ENCODE data around the gene MAEA.

Gene MAEA

DNA sequence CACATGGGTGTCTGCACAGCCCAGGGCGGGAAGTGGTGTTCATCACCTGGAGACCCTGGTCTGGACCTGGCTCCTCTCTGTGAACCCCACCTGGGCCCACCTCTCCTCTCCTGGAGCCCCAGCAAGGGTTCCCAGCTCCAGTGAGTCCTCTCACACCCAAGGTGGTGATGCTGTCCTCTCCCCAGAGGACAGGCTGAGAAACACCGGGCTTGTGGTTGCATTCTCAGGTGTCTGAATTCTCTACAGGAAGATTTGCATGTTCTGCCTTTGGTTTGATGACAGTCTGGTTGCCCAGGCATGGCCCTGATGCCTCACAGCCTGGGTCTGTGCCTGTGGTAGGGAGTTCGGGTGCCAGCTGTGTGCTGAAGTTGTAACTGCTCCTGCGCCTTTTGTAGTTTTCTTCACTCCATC is 3.8 kb downstream of the MAEA start:
- no peak for DNase-seq (ENCODE audit: low read depth)
- H3K4me3 ChIP-seq (ENCODE audit: low read length): no peak overlapping the region
- TF ChIP-seq, protein P1, sequence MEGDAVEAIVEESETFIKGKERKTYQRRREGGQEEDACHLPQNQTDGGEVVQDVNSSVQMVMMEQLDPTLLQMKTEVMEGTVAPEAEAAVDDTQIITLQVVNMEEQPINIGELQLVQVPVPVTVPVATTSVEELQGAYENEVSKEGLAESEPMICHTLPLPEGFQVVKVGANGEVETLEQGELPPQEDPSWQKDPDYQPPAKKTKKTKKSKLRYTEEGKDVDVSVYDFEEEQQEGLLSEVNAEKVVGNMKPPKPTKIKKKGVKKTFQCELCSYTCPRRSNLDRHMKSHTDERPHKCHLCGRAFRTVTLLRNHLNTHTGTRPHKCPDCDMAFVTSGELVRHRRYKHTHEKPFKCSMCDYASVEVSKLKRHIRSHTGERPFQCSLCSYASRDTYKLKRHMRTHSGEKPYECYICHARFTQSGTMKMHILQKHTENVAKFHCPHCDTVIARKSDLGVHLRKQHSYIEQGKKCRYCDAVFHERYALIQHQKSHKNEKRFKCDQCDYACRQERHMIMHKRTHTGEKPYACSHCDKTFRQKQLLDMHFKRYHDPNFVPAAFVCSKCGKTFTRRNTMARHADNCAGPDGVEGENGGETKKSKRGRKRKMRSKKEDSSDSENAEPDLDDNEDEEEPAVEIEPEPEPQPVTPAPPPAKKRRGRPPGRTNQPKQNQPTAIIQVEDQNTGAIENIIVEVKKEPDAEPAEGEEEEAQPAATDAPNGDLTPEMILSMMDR (conservative IDR thresholded peaks at IDR 0.05; ENCODE audit: low read depth, low read length): no peak

DNA sequence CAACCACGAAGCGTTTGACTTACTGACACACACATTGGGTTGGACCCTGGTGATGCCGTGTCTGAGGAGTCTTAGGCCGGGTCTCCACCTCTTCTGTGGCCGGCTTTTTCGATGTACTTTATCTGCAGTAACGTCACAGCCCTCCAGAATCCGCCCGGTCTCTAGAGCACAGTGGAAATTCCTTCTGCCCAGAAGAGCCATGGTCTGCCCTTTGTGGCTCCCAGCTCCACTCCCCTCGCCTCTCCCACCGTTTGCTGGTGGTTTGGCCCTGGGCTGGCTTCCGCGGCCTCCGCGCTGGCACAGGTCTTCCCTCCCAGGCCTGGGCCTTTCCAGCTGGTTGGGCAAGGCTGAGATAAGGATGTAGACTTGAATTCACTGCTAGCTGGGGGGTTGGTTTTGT is 4.3 kb downstream of the MAEA start:
- no peak for DNase-seq (ENCODE audit: low read depth)
- H3K4me3 ChIP-seq (ENCODE audit: low read length): no peak overlapping the region
- TF ChIP-seq, protein P1 (conservative IDR thresholded peaks at IDR 0.05; ENCODE audit: low read depth, low read length): no peak

DNA sequence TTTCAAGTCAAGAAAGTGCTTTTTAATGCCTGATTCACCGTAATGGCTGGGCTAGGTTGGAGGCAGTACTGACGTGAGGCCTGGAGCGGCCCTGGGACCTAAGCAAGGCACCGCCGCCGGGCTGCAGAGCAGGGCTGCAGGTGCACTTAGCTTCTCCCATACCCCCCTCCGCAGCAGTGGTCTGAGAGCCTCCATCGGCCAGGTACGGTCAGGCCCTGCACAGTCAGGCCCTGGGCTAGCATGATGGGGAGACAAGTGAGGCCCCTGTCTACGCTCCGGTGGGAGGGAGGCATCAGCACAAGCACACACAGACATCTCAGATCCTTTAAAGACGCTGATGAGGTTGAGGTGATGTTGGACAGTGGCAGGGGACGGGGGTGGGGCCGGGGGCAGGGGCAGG is 4.7 kb downstream of the MAEA start:
- DNase-seq (ENCODE audit: low read depth): no peak
- TF ChIP-seq, protein P1 (conservative IDR thresholded peaks at IDR 0.05; ENCODE audit: low read depth, low read length): no peak
- H3K4me3 ChIP-seq (ENCODE audit: low read length): no peak overlapping the region

DNA sequence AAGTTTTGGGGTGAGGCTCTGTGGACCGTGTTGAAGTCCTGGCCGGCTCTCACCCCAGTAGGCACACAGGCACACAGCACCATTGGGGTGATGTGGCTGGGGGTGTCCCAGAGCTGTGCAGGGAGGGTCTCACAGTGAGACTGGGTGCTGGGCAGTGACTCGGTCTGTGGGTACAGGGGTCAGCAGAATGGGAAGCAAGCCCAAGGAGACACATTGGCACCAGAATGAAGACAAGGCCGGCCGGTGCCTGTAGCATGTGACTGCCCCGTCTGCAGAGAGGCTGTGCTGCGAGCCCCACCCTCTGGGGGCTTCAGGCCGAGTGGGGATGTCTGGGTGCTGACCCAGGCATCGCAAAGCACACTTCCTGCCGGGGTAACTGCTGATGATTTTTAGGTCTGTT is 5.2 kb downstream of the MAEA start:
- H3K4me3 ChIP-seq (ENCODE audit: low read length): no peak overlapping the region
- no peak for DNase-seq (ENCODE audit: low read depth)
- TF ChIP-seq, protein P1 (conservative IDR thresholded peaks at IDR 0.05; ENCODE audit: low read depth, low read length): no peak

DNA sequence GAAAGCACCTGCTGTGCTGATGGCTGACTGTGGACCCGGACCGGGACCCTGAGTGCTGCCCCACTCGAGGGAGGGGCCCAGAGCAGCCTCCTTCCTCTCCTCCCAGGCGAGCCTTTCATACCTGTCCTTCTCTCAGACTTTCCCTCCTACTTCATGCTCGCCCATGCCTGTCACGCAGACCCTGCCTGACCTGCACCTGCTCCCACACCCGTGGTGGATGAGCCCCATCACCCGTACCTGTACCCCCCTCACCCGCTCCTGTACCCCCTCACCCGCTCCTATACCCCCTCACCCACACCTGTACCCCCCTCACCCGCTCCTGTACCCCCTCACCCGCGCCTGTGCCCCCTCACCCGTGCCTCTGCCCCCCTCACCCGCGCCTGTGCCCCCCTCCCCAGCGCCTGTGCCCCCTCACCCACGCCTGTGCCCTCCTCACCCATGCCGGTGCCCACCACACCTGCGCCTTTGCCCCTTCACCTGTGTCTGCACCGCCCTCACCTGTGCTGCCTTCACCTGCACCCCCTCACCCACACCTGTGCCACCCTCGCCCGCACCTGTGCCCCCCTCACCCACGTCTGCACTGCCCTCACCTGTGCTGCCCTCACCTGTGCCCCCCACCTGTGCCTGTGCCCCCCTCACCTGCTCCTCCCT is 5.8 kb downstream of the MAEA start:
- DNase-seq (ENCODE audit: low read depth): no peak
- H3K4me3 ChIP-seq (ENCODE audit: low read length): no peak overlapping the region
- TF ChIP-seq, protein P1 (conservative IDR thresholded peaks at IDR 0.05; ENCODE audit: low read depth, low read length): no peak

DNA sequence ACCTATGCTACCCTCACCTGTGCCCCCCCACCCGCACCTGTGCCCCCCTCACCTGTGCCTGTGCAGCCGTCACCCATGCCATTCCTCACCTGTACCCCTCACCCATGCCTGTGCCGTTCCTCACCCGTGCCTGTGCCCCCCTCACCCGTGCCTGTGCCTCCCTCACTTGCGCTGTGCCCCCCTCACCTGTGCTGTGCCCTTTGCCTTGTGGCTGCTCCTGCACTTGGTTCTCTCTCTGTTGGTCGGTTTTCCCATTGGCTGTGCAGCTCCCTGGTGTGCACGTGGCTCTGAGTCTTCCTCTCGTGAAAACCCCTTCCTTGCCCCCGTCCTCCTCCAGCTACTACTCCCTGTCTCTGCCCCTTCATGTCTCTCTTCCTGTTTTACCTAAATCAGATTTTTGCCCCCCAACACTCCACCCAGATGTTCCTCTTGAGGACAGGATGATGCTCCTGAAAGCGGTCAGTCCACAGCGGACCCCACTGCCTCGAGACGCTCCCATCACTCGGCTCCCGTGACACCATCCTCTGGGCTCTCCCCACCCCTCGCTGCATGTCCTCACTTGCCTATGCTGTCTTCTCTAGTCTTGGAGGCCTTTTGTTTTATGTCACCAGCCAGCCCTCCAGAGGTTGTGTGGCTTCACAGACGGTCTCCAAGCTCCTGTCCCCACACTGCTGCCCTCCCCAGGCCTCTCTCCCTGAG is 6.8 kb downstream of the MAEA start:
- no peak overlapping the region for H3K4me3 ChIP-seq (ENCODE audit: low read length)
- DNase-seq (ENCODE audit: low read depth): no peak
- TF ChIP-seq, protein P1 (conservative IDR thresholded peaks at IDR 0.05; ENCODE audit: low read depth, low read length): no peak

DNA sequence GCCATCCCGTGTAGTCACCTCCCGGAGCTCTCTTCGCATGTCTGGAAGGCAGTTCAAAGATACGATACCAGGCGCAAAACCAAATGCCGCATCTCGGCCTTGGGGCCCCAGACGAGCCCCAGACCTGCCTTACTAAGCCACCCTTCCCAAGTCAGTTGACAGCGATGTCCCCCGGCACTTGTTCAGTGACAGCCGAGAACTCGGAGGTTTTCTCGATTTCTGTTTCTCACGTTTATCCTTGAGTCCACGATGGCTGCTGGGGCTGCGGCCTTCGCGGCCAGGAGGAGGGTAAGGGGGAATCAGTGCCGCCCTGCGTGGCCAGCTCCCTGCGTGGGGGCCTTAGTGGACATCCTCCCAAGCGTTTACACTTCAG is 7.3 kb downstream of the MAEA start:
- no peak overlapping the region for H3K4me3 ChIP-seq (ENCODE audit: low read length)
- TF ChIP-seq, protein P1 (conservative IDR thresholded peaks at IDR 0.05; ENCODE audit: low read depth, low read length): no peak
- no peak for DNase-seq (ENCODE audit: low read depth)
